Measurements from ENCODE around the gene CAMK2G.

- TF ChIP-seq, protein P1, sequence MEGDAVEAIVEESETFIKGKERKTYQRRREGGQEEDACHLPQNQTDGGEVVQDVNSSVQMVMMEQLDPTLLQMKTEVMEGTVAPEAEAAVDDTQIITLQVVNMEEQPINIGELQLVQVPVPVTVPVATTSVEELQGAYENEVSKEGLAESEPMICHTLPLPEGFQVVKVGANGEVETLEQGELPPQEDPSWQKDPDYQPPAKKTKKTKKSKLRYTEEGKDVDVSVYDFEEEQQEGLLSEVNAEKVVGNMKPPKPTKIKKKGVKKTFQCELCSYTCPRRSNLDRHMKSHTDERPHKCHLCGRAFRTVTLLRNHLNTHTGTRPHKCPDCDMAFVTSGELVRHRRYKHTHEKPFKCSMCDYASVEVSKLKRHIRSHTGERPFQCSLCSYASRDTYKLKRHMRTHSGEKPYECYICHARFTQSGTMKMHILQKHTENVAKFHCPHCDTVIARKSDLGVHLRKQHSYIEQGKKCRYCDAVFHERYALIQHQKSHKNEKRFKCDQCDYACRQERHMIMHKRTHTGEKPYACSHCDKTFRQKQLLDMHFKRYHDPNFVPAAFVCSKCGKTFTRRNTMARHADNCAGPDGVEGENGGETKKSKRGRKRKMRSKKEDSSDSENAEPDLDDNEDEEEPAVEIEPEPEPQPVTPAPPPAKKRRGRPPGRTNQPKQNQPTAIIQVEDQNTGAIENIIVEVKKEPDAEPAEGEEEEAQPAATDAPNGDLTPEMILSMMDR (IDR thresholded peaks at IDR 0.05): no peak
- no peak for TF ChIP-seq NFE2L2 (conservative IDR thresholded peaks at IDR 0.05; ENCODE audit: low read length)
- TF ChIP-seq, protein P2, sequence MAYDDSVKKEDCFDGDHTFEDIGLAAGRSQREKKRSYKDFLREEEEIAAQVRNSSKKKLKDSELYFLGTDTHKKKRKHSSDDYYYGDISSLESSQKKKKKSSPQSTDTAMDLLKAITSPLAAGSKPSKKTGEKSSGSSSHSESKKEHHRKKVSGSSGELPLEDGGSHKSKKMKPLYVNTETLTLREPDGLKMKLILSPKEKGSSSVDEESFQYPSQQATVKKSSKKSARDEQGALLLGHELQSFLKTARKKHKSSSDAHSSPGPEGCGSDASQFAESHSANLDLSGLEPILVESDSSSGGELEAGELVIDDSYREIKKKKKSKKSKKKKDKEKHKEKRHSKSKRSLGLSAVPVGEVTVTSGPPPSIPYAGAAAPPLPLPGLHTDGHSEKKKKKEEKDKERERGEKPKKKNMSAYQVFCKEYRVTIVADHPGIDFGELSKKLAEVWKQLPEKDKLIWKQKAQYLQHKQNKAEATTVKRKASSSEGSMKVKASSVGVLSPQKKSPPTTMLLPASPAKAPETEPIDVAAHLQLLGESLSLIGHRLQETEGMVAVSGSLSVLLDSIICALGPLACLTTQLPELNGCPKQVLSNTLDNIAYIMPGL (CRISPR knock-in tag; IDR thresholded peaks at IDR 0.05; ENCODE audit: borderline replicate concordance): no peak
- no peak for TF ChIP-seq POLR2A (IDR thresholded peaks at IDR 0.05; ENCODE audit: low read length)
- no peak for TF ChIP-seq JUNB (IDR thresholded peaks at IDR 0.05)
- no peak for TF ChIP-seq RNF2 (IDR thresholded peaks at IDR 0.05; ENCODE audit: borderline replicate concordance, low read depth)
- TF ChIP-seq CBX2 (IDR thresholded peaks at IDR 0.05; ENCODE audit: borderline replicate concordance, low read depth): no peak
- TF ChIP-seq, protein P3, sequence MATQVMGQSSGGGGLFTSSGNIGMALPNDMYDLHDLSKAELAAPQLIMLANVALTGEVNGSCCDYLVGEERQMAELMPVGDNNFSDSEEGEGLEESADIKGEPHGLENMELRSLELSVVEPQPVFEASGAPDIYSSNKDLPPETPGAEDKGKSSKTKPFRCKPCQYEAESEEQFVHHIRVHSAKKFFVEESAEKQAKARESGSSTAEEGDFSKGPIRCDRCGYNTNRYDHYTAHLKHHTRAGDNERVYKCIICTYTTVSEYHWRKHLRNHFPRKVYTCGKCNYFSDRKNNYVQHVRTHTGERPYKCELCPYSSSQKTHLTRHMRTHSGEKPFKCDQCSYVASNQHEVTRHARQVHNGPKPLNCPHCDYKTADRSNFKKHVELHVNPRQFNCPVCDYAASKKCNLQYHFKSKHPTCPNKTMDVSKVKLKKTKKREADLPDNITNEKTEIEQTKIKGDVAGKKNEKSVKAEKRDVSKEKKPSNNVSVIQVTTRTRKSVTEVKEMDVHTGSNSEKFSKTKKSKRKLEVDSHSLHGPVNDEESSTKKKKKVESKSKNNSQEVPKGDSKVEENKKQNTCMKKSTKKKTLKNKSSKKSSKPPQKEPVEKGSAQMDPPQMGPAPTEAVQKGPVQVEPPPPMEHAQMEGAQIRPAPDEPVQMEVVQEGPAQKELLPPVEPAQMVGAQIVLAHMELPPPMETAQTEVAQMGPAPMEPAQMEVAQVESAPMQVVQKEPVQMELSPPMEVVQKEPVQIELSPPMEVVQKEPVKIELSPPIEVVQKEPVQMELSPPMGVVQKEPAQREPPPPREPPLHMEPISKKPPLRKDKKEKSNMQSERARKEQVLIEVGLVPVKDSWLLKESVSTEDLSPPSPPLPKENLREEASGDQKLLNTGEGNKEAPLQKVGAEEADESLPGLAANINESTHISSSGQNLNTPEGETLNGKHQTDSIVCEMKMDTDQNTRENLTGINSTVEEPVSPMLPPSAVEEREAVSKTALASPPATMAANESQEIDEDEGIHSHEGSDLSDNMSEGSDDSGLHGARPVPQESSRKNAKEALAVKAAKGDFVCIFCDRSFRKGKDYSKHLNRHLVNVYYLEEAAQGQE (IDR thresholded peaks at IDR 0.05): no peak
- TF ChIP-seq MYC (IDR thresholded peaks at IDR 0.05; ENCODE audit: borderline replicate concordance, low read length): no peak
- TF ChIP-seq, protein P4, sequence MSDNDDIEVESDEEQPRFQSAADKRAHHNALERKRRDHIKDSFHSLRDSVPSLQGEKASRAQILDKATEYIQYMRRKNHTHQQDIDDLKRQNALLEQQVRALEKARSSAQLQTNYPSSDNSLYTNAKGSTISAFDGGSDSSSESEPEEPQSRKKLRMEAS (IDR thresholded peaks at IDR 0.05): no peak
- no peak for TF ChIP-seq MAZ (IDR thresholded peaks at IDR 0.05; ENCODE audit: borderline replicate concordance, low read depth, low read length)
These were observed 83.3 kb downstream of the CAMK2G start for GRCh38 chr10:73790886-73791625.
